Parathyroid adenoma (tissue), 2 donors: ENCODE data around the gene KHDRBS2.

Experiments used
- H2AFZ ChIP-seq: fragments of 300-600 bp; sonication (generic); one replicate; pipeline ENCODE4 v1.7.0; 2017; ENCODE audit warnings: antibody characterized with exemption, mild to moderate bottlenecking
- H3K27ac ChIP-seq: fragments of 300-600 bp; sonication (generic); one replicate; pipeline ENCODE4 v1.7.0; 2017
- H3K27me3 ChIP-seq: fragments of 300-600 bp; sonication (generic); one replicate; pipeline ENCODE4 v1.7.0; 2017; ENCODE audit warnings: low read length; ENCODE audit not compliant: control insufficient read depth, insufficient read depth
- H3K36me3 ChIP-seq: fragments of 300-600 bp; sonication (generic); one replicate; pipeline ENCODE4 v1.7.0; 2017; ENCODE audit warnings: low read length; ENCODE audit not compliant: control insufficient read depth, insufficient read depth
- H3K4me1 ChIP-seq: fragments of 300-600 bp; sonication (generic); one replicate; pipeline ENCODE4 v1.7.0; 2017; ENCODE audit warnings: control low read depth
- H3K4me2 ChIP-seq: fragments of 300-600 bp; sonication (generic); one replicate; pipeline ENCODE4 v1.7.0; 2017; ENCODE audit warnings: low read length
- H3K4me3 ChIP-seq: fragments of 300-600 bp; sonication (generic); one replicate; pipeline ENCODE4 v1.7.0; 2017; ENCODE audit warnings: low read depth, low read length
- H3K79me2 ChIP-seq: fragments of 300-600 bp; sonication (generic); one replicate; pipeline ENCODE4 v1.7.0; 2017; ENCODE audit warnings: control low read depth
- H3K9ac ChIP-seq: fragments of 300-600 bp; sonication (generic); one replicate; pipeline ENCODE4 v1.7.0; 2017; ENCODE audit warnings: mild to moderate bottlenecking
- H3K9me3 ChIP-seq: fragments of 300-600 bp; sonication (generic); one replicate; pipeline ENCODE4 v1.7.0; 2017; ENCODE audit warnings: low read length; ENCODE audit not compliant: control insufficient read depth
- TF ChIP-seq, protein P1 (sequence below): fragments of 300-600 bp; sonication (generic); IDR thresholded peaks from one replicate; pipeline ENCODE4 v1.7.0; 2017; ENCODE audit warnings: antibody characterized with exemption, mild to moderate bottlenecking
- donor health status: primary hyperparathyroidism.

KHDRBS2 gene

DNA sequence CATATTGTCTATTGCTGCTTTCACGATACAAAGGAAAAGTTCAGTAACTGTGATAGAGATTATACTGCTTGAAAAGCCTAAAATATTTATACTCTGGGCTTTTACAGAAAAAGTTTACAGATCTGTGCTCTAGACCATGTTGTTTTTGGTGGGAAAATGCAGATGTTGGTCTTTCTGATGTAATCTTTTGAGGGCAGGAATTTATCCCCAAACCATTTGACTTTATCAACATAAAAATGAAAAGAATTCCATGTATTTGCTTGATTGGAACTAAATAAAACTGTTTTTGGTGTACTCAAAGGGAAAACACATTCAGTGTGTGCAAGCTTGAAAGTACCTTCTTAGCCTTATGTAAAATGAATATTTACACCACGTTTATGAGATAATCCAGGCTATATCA, 603.5 kb downstream of the KHDRBS2 start:
- Histone ChIP-seq H3K79me2 (no peaks in the 10 kb centered on the region), H3K4me2 (no peak overlapping the region), H2AFZ (no peak overlapping the region), H3K27ac (no peak overlapping the region), H3K27me3 (no peaks in the 10 kb centered on the region), H3K4me3 (no peak overlapping the region), H3K9me3 (no peaks in the 10 kb centered on the region), H3K36me3 (no peaks in the 10 kb centered on the region), H3K4me1 (no peaks in the 10 kb centered on the region), H3K9ac (no peak overlapping the region)
- TF ChIP-seq, protein P1, sequence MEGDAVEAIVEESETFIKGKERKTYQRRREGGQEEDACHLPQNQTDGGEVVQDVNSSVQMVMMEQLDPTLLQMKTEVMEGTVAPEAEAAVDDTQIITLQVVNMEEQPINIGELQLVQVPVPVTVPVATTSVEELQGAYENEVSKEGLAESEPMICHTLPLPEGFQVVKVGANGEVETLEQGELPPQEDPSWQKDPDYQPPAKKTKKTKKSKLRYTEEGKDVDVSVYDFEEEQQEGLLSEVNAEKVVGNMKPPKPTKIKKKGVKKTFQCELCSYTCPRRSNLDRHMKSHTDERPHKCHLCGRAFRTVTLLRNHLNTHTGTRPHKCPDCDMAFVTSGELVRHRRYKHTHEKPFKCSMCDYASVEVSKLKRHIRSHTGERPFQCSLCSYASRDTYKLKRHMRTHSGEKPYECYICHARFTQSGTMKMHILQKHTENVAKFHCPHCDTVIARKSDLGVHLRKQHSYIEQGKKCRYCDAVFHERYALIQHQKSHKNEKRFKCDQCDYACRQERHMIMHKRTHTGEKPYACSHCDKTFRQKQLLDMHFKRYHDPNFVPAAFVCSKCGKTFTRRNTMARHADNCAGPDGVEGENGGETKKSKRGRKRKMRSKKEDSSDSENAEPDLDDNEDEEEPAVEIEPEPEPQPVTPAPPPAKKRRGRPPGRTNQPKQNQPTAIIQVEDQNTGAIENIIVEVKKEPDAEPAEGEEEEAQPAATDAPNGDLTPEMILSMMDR: no peak

DNA sequence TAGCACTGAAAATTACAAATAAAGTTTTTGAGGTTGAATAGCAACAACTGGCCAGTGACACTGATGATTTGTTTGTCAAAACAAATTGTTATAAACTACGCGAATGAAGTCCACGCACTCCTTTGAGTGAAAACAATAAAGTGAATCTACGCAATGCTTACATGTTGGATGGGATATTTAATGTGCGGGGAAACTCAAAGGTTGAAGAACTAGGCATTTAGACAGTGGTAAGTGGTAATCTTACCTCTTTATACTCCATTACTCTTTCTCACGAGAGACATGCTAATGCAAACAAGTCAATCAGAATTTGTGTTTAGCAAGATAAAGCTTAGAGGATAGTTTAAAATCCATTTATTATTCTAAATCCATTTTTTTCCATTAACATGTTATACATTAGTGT, 606.4 kb downstream of the KHDRBS2 start:
- Histone ChIP-seq H3K9me3 (no peaks in the 10 kb centered on the region), H3K9ac (no peak overlapping the region), H3K36me3 (no peaks in the 10 kb centered on the region), H3K4me3 (no peak overlapping the region), H3K4me1 (no peaks in the 10 kb centered on the region), H3K79me2 (no peaks in the 10 kb centered on the region), H3K4me2 (no peak overlapping the region), H3K27me3 (no peaks in the 10 kb centered on the region), H3K27ac (no peak overlapping the region), H2AFZ (no peak overlapping the region)
- TF ChIP-seq, protein P1: no peak

- no peak overlapping the region for H3K4me2 ChIP-seq
- H3K79me2 ChIP-seq: no peaks in the 10 kb centered on the region
- H3K4me3 ChIP-seq: no peak overlapping the region
- H3K9me3 ChIP-seq: no peaks in the 10 kb centered on the region
- TF ChIP-seq, protein P1: no peak
- no peak overlapping the region for H2AFZ ChIP-seq
- H3K4me1 ChIP-seq: no peaks in the 10 kb centered on the region
- H3K9ac ChIP-seq: no peak overlapping the region
- H3K27me3 ChIP-seq: no peaks in the 10 kb centered on the region
- H3K27ac ChIP-seq: no peak overlapping the region
- H3K36me3 ChIP-seq: no peaks in the 10 kb centered on the region
Observed at GRCh38 chr6:61675734-61676133, 610.3 kb downstream of the KHDRBS2 start.

DNA sequence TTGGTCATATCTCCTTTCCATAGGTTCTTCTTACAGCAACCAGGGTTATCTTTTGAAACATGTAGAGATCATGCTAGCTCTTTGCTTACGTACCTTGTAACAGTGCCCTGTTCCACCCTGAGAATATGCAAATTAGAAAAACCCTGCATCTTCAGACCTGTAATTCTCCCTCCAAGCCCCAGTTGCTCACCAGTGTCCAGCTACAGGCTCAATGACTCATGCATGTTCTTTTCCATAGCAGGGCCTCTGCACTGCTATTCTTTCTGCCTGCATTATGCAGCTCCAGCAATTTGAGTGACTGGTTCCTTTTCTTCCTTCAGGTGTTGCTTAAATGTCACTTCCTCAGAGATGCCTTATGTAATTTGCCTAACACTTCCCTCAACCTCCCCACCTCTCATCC, 636.2 kb downstream of the KHDRBS2 start:
- Histone ChIP-seq H3K9ac (no peak overlapping the region), H3K9me3 (no peaks in the 10 kb centered on the region), H3K4me3 (no peak overlapping the region), H3K27ac (no peak overlapping the region), H3K79me2 (no peaks in the 10 kb centered on the region), H3K27me3 (no peaks in the 10 kb centered on the region), H3K36me3 (no peaks in the 10 kb centered on the region), H3K4me1 (no peaks in the 10 kb centered on the region), H2AFZ (no peak overlapping the region), H3K4me2 (no peak overlapping the region)
- TF ChIP-seq, protein P1: no peak

- Histone ChIP-seq H3K9ac (no peak overlapping the region), H3K4me1 (no peaks in the 10 kb centered on the region), H2AFZ (no peak overlapping the region), H3K27me3 (no peaks in the 10 kb centered on the region), H3K9me3 (no peaks in the 10 kb centered on the region), H3K4me2 (no peak overlapping the region), H3K79me2 (no peaks in the 10 kb centered on the region), H3K36me3 (no peaks in the 10 kb centered on the region), H3K27ac (no peak overlapping the region), H3K4me3 (no peak overlapping the region)
- TF ChIP-seq, protein P1: no peak
Observed at GRCh38 chr6:61640463-61640862, 645.6 kb downstream of the KHDRBS2 start.
